Stimulated activated CD8-positive, alpha-beta memory T cell treated with anti-CD3 and anti-CD28 coated beads, Interleukin-7, amount 100 ng/mL, for 48 hours (primary cell): ENCODE data around the gene GP1BB.

ENCODE experiments used
- DNase-seq, 2 donors: peaks; one replicate each; pipeline ENCODE4 v3.0.0-alpha.2; 2020; ENCODE audit warnings: low read depth in 1 of 2; ENCODE audit errors: extremely low read depth in 1 of 2

GP1BB gene

DNA sequence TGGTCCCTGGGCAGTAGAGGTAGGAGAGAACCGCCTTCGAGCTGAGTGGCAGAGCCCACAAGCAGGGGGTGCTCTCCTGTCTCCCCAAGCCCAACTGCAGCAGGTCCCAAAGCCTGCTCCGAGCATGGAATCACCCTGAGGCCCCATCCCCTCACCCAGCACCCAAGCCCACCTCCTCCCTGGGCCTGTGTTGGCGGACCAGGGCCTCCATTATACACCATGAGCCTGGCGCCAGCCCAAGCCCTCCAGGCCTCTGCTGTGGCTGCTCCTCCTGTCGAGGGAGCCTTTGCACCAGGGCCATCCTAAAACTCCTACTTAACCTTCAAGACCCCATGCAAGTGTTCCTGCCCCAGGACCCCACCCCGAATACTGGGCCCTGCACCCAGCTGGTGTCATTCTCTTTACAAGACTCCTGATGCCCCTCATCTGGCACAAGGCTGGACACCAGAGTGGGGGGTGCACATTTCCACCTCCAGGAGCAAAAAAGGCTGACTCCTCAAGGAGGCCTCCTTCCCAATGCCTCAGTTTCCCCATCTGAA is 16.6 kb downstream of the GP1BB start:
- no peak for DNase-seq

DNA sequence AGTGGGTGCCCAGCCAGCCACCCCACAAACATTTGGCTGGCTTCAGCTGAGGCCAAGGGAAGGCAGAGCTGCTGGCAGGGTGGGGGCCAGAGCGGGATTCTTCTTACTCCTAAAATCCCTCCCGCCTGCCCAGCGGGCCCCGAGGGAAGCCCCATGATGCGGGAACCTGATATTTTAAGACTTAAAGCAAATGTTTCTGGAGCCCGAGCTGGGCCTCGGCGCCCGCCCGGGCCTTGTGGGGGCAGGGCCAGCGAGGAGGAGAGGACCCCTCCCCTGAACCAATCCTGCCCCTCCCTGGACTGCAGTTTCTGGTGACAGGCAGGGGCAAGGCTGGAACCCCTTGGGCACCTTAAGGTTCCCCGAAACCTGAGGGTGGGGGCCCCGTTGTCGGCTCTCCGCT is 17.2 kb downstream of the GP1BB start:
- DNase-seq: no peak

DNA sequence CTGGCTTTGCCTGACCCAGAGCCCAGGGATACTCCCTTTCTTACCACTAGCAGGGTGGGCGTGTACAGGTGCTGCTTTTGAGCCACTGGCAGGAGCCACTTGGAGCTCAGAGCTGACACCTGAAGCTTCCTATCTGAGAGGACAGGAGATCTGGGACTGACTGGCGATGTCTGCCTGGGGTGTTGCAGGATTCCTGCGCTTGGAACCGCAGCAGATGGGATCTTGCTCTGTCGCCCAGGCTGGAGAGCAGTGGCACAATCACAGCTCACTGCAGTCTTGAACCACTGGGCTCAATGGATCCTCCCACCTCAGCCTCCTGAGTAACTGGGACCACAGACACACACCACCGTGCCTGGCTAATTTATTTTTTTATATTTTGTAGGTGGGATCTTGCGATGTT is 17.7 kb downstream of the GP1BB start:
- no peak for DNase-seq

DNA sequence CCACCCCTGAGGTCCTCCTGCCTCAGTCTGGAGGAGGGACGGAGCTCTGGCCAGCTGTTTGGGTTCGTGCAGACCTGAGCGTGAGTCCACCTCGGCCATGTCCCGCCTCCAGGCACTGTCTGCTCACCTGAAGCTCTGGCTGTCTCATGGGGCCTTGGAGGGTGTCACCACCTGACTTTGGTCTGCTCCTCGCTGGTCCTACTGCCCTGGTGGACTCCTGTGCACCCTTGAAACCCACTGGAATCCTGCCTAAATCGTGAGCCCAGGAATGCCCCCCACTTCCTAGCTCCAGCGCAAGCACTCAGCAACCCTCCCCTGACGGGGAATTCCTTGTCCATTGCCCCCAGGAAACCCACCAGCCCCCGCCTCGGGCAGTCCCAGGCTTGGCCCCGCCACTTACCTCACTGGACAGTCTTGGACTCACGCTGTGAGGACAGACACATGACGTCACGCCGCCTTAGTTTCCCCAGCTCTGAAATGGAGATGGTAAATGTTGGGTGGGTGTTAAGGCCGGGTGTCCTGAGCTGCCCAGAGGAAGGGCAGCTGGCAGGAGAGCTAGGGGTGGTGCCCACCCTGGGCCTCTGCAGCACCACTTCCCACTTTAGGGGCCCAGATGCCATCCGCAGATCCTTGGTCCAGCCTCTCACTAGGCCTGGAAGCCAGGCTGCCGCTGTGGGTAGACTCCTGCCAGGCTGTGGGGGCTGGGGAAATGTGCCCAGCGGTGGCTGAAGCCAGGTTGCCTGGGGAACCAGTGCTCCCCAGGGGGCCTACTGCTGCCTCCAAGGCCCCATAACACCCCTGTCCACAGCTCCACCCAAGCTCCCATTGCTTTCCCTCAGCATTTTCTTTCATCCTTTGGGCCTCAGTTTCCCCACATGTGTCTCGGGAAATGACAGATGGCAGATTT is 19.1 kb downstream of the GP1BB start:
- DNase-seq: no peak

DNA sequence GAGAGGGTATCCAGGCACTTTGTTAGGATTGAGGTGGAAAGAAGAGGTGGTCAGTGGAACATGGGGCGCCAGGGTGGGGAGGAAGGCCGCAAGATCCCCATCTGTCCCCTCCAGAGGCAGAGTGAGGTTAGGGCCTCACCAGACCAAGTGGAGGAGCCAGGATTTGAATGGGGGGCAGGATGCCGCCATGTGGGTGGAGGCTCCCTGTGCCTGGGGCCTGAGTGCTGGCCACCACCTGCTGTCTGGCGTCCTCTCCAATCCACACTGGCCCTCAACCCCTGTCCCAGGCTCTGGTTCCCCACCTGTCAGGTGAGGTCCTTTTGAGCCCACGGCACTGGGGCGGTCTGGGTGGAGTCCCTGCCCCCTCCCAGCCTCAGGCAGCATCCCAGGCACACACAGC is 19.7 kb downstream of the GP1BB start:
- no peak for DNase-seq

DNA sequence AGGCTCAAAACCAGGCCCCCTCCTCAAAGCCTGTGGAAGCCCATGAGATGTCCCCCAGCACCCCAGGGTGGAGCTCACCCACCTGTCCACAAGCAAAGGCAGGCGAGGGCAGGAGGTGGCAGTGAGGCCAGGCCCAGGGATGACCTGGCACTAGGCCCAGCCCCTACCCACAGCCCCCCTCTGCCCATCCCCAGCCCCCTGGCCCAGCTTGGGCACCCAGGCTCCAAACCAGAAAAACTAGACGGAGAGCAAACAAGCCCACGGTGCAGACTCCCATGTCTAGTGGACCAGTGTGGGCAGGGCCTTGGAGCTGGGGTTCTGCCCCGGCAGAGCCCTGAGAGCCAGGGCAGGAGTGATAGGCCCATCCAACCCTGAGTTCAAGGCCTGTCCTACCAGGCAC is 20.3 kb downstream of the GP1BB start:
- DNase-seq: no peak

DNA sequence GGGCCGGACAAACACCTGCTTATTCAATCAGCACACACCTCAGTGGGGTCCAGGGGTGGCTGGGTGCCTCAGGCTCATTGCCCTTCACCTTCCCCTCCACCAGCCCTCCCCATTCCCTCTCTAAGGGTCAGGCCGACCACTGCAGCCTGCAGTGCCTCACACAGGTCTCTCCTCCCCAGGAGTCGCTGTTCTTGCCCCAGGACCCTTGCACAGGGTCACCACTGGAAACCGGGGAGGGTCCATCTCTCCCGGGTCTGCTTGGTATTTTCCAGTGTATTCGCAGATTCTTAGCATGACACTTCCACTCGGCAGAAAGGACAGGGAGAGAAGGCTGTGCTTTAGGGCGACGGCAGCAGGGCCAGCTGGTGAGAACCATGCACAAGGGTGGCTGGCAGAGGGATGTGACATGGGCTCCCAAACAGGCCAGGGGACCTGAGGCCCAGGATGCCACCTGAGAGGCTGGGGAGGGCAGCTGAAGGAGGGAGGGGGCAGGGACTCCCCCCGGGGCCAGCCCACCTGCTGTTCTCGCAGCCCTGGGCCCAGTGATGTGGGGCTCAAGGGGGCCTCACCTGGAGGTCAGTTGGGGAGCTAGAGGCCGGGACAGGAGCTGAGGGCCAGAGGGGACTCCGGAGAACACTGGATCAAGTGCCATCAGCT is 21.1 kb downstream of the GP1BB start:
- DNase-seq: no peak

DNA sequence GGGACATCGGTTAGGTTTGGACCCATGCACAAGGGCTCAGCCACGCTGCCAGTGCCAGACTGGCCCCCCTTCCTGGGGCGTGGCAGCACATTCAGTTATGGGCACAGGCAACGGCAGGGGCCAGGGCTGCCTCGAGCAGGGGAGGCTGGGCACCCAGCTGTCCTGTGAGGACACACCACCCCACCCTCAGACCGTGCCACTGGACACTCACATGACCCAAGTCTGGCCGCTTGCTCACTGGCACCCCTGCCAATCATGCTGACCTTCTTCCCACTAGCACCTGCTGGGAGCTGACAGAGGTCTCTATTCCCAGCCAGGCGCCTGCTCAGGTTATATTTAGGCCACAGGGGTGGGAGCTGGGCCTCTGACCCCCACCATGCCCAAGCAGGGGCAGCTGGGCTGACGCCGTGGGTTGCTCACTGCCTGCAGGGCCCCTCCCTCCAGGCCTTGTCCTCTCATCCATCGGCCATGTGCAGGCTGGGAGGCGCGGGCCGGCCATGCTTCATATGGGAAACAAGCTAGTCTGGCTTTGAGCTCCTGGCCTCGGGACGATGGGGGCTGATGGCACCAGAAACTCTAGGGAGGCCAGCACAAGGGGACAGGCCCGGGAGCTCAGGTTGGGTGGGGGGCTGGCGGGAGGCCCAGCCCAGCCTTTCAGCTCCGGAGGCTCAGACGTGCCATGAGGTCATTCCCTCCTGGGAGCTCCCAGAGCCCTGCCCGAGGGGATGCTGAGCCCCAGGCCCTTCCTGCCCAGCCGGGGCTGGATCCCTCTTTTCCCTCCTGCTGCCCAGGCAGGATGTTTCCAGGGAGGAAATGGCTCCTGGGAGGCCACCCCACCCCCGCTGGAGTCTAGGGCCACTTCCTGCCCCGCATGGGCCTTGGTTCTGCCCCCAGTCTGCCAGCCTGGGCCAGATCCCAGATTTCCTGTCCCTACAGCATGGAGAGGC is 22.1 kb downstream of the GP1BB start:
- DNase-seq: no peak

DNA sequence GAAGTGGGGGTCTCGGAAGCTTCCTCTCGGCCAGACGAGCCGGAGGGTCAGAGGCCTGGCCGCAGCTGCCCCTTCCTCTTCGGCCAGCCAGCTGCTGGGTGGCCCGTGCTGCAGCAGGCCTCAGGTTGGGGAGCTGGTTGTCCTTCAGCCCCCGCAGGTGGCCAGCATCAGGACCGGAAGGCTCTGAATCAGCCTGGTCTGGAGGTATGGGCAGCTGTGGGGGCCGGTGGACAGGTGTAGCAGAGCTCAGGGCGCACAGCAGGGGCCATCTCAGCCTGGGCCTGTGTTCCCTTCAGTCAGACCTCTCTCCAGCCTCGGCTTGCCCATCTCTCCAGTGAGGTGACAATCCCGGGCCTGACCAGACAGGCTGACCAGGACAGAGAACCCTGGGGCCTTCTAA is 23.4 kb downstream of the GP1BB start:
- no peak for DNase-seq

DNA sequence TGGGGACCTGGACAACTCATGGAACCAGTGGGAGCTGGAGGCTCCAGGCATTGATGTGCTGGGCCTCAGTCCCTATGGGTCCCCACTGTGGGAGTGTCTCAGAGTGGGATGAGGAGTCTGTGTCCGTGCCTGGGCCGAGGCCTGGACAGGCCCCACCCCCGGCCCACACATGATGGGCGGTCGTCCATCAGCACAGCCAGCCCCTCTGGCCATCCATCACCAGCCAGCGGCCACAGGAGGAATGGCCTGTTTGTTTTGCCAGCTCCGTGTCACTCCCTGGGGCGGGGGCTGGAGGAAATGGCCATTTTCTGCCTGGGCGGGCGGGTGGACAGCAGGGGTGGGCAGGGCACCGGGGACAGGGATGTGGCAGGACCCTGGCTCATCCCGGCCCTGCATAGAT is 24.2 kb downstream of the GP1BB start:
- DNase-seq: no peak

DNA sequence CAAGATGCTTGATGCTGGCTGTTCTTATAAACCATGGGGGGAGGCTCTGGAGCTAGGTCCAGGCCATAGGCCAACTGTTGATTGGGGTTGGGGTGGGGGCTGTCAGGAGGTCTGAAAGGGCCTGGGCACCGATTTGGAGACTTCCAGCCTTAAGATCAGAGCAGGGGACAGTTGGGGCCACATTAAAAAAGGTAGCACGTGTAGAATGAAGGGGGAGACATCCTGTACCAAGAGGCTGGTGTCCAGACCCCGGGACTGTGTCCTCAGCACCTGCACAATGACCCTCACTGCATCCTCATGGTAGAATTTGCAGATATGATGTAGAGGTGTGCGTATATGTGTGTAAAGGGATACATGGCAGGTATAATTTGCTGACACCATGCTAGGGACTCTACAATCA is 24.8 kb downstream of the GP1BB start:
- no peak for DNase-seq

DNA sequence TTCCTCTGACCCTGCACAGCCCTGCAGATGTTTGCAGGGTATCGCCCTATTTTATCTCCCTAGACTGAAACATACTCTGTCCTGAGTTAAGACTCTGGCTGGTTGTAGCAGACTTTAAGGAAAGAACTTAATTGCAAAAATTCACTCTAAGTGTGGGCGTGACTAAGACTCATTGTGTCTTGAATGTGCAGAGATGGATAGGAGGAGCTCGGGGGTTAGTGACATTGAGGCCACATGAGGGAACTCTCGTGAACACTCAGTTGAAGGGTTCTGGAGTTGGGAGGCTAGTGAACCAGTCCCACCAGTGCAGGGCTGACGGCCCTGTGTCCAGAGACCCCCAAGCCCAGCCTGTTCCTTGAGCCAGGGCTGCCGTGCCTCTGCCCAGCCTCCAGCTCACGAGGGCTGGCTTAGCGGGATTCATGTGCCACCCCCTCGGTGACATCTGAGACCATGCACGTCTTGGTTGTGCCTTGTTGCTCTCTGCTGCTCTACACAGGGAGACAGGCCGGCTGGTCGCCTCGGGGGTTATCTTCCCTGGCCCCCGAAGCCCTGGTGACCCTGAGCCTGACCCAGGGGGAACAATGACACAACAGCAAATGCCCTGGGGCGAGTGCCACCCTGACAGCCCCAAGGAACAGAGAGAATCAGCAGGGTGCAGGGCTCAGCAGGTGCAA is 25.8 kb downstream of the GP1BB start:
- DNase-seq: no peak

DNA sequence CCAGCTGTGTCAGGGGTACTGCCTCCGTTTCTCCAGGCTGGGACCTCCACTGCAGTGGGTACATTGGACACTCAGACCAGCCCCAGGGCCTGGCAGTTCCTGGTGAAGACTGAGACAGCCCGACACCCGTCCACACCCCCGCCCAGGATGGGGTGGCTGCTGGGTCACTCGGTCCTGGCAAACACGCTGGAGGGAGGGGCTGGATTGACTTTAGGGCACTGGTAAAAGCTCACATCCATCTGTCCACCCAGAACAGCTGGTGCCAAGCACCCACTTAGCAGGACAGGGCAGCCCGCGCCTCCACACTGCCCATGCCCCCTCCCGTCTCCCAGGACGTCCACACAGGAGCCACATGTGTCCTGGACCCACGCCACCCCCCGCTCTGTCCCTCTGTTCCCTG is 26.5 kb downstream of the GP1BB start:
- no peak for DNase-seq

DNA sequence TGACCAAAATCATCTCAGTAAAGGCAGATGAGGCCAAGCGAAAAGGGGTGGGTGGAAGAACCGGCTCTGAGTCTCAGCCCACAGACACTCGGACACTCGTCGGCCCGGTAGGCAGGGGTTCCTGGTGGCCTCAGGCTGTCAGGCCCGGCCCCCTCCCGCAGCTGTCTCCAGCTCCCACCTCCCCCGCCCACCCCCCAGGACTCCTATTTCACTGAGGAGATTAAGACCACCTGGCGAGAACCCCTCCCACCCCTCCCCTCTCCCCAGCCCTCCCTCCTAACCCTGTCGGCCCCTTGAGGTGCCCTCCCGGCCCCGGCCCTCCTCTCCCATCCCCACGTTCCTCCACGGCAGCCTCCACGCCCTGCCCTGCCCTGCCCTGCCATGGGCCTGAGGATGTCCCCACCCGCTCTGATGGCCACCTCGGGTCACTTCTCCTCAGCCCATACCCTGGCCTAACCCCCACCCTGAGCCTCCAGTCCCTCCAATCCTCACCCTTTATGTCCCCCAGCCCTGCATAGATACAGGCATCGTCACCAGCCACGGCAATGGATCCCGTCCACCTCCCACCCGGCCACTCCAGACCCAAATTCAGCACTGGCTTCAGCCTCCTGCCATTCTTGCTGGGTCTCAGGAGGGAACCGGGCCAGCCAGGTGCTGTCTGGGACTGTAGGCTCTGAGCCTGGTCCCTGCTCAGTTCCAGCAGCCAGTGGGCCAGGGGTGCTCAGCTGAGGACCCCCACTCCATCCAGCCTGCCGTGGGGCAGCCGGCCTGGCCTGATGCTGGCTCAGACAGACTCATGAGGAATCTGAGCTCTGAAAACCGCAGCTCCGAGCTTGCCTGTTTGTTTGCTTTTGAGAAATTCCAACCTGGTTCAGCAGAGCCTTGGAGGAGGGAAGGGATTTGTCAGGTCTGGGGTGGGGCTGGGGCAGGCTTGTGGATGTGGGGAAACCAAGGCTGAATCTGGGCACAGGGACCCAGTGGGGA is 27.5 kb downstream of the GP1BB start:
- DNase-seq: no peak

DNA sequence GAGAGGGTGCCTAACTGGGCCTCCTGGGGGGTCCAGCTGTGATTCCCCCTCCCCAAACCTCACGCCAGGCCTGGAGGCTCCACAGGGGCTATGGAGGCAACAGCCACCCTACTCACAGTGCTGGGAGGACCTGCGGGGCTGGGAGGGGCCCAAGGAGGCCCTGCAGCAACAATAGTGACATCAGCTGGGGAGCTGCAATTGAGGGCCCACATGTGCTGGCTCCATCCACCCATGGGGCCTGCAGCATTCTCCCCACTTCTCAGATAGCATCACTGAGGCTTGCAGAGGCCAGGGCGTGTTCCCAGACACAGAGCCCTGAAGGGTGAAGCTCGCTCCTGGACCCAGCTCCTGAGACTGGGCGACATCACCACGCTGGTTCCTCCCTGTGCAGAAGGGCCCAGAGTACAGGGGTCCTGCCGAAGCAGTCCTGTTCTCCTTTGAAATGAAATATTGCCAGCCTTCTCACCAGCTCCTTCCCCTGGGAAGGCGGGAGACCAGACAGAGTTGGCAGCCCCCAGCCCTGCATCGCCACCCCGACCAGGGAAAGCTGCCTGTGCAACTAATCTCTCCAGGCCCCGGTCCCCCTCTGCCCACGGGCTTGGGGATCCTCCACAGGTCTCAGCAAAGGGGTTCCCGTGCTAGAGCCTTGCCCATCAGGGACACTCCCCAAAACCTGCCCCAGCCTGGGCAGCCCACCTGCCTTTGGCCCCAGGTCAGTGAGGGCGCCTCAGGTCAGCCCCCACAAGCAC is 28.3 kb downstream of the GP1BB start:
- DNase-seq: no peak

DNA sequence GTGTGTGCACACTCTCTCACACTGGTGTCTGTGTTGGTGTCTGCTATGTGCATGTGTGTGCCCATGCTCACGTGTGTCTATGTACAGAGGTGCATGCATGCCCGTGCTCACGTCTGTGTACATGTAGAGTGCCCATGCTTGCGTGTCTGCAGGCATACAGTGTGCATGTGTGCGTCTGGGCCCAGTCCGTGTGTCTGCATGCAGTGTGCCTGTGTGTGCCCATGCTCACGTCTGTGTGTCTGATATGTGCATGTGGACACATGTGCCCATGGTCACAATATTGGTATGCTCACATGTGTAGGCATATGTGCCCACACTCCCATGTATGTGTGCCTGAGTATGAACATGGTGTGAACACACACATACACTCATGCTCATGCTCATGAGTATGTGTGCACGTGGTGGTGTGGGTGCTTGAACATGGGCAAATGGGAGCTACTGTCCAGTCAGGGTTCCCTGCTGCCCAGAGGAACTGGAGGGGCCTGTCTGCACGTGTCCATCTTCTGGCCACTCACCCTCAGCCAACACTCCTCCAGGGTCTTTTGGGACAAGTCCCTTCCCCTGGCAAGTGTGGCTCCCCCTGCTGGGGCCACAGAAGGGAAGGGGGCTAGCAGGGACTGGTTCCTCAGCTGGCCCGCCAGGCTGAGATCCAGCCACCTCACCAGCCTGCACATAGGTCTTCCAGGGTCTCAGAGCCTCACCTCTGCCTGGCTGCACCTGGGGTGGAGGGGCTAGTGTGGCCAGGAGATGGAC is 29.9 kb downstream of the GP1BB start:
- DNase-seq: no peak

DNA sequence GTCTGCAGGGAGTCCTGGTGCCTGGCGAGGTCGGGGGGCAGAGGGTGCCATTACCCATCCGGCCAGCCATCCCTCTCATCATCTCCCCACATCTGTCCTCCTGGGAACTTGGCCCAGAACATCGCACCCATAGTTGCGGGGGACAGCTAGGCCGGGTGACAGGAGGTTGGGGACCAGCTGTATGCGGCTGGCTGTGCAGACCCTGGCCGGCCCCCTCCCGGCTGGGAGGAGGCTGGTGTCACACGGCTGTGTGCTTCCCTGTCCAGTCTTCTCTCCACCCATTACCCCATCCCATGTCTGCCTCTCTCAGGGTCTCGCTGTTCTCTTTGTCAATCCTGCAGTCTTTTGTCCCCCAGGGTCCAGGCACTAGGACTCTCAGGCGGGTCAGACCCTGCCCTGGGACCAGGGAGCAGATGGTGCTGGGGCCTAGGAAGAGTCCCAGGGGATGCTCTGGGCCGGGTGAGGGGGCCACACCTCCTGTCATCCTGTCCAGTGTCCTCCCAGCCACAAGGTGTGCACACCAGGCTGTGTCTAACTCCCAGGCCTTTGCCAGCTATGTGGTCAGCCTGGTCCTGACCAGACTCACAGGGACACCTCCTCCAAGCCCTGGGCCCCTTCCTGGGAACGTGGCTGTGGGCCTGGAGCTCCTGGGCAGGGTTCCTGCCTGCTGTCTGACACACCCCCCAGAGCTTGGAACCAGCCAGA is 30.8 kb downstream of the GP1BB start:
- no peak for DNase-seq
